ENCODE data around the gene GMCL1. TPM values are rescaled to one million over a fixed set of nuclear protein-coding genes. Genes with fewer than 3 reads are reported as not detected.

Gene GMCL1
- total and polyA plus RNA-seq, 2 of the 13 experiments (the other 11 are each of a cell fraction or from before 2014, with no cell fraction given) = 18.7 to 24.0 TPM

DNA sequence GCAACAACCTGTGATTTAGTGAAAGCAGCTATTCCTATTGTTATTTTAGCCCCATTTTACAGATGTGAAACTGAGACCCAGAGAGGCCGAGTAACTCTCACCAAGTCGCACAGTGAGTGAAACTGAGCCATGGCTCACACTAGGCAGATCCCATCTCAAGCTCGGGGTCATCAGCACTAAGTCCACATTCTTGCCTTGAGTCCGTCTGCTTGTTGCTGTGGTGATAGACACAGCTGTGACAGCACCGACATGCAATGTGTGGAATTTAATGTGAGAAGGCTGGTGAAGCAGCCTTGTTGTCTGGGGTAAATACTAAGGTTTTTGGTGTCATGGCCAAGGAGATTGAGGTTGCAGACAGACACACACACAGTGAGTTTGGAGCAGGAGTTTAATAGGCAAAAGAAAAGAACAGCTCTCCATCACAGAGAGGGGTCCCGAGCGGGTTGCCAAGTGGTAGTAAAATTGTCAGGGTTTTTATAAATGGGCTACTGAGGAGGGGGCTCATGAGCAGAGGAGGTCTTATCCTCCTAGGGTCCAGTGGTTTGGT is 40.2 kb upstream of the GMCL1 start:
- ChIA-PET POLR2A (interaction anchor here (1.4 kb wide), 1 partner anchor 48 kb away, joined by 8 read pairs; the partner anchor contains the start of gene ANXA4), CTCF (ENCODE audit: low intra/inter-chr PET ratio, low total read pairs) (no interaction called here)
- H3K79me2 ChIP-seq (ENCODE audit: insufficient read depth, low read length) = no peaks in the 10 kb centered on the region
- H3K9me3 ChIP-seq (ENCODE audit: low read length) = no peaks in the 10 kb centered on the region
- no peak for FAIRE-seq
- H3K9ac ChIP-seq (ENCODE audit: insufficient read depth, low read depth, low read length) = no peak overlapping the region
- no peak overlapping the region for H3K4me3 ChIP-seq (replicated peaks in 1 of 3; ENCODE audit: insufficient read depth in 1 of 3, low read depth in 2 of 3, low read length in 3 of 3)
- H2AFZ ChIP-seq (ENCODE audit: low read length) = no peak overlapping the region
- peaks cover 35% of the 10 kb centered on the region for H3K4me1 ChIP-seq (ENCODE audit: insufficient read depth, low read length)
- ATAC-seq = peak; percentile 81
- no peak overlapping the region for H3K27ac ChIP-seq (ENCODE audit: extremely low read length, insufficient read depth, low read length)
- in situ Hi-C loops (cut with HindIII; ENCODE audit: extremely low pct_ligation_motif_present, low pct_unique_long_range_greater_than_20kb) (no loop called here), intact Hi-C loops (cut with micrococcal nuclease; ENCODE audit: unreplicated experiment) (loop anchor here (1.0 to 2.0 kb wide), 2 partner anchors 8 to 48 kb away; no protein-coding TSS in a partner anchor)
- H3K27me3 ChIP-seq (ENCODE audit: control insufficient read depth in 1 of 2, insufficient read depth in 2 of 2, low read length in 2 of 2) = no peaks in the 10 kb centered on the region
- TSS peak; percentile 38 for BruUV-seq (replicated peaks)
- H3K36me3 ChIP-seq (replicated peaks in 1 of 2; ENCODE audit: control insufficient read depth in 1 of 2, insufficient read depth in 2 of 2, low read length in 2 of 2) = peaks cover 16 to 61% of the 10 kb centered on the region in 2 experiments
- WGBS (ENCODE audit: low lambda C conversion rate) = 82% methylated on average over 7 of the region's 7 CpGs
- peak; percentile 82 for DNase-seq (ENCODE audit: low spot score)
- no peaks in the 10 kb centered on the region for H4K20me1 ChIP-seq (ENCODE audit: insufficient read depth, low read length)
- no peak overlapping the region for H3K4me2 ChIP-seq (ENCODE audit: low read depth, low read length)
- peak; percentile 38; the same call in 1 of the 2 replicates for TF ChIP-seq ZNF768 (CRISPR knock-in tag; IDR thresholded peaks at IDR 0.05)
- TF ChIP-seq, protein P1, sequence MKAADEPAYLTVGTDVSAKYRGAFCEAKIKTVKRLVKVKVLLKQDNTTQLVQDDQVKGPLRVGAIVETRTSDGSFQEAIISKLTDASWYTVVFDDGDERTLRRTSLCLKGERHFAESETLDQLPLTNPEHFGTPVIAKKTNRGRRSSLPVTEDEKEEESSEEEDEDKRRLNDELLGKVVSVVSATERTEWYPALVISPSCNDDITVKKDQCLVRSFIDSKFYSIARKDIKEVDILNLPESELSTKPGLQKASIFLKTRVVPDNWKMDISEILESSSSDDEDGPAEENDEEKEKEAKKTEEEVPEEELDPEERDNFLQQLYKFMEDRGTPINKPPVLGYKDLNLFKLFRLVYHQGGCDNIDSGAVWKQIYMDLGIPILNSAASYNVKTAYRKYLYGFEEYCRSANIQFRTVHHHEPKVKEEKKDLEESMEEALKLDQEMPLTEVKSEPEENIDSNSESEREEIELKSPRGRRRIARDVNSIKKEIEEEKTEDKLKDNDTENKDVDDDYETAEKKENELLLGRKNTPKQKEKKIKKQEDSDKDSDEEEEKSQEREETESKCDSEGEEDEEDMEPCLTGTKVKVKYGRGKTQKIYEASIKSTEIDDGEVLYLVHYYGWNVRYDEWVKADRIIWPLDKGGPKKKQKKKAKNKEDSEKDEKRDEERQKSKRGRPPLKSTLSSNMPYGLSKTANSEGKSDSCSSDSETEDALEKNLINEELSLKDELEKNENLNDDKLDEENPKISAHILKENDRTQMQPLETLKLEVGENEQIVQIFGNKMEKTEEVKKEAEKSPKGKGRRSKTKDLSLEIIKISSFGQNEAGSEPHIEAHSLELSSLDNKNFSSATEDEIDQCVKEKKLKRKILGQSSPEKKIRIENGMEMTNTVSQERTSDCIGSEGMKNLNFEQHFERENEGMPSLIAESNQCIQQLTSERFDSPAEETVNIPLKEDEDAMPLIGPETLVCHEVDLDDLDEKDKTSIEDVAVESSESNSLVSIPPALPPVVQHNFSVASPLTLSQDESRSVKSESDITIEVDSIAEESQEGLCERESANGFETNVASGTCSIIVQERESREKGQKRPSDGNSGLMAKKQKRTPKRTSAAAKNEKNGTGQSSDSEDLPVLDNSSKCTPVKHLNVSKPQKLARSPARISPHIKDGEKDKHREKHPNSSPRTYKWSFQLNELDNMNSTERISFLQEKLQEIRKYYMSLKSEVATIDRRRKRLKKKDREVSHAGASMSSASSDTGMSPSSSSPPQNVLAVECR (CRISPR knock-in tag; IDR thresholded peaks at IDR 0.05; ENCODE audit: borderline replicate concordance) = 0 out of 2 replicates have a peak, but pooled peaks have one; percentile 19
- no peak for TF ChIP-seq FOXA1 (IDR thresholded peaks at IDR 0.05)
- 0 out of 2 replicates have a peak, but pooled peaks have one; percentile 4 for TF ChIP-seq FOXA1 (CRISPR knock-in tag; IDR thresholded peaks at IDR 0.05)
- no peak for TF ChIP-seq KLF15 (CRISPR knock-in tag; IDR thresholded peaks at IDR 0.05; ENCODE audit: borderline replicate concordance)
- TF ChIP-seq ZBTB38 (CRISPR knock-in tag; IDR thresholded peaks at IDR 0.05) = 0 out of 2 replicates have a peak, but pooled peaks have one; percentile 30
- TF ChIP-seq ARHGAP35 (CRISPR knock-in tag; IDR thresholded peaks at IDR 0.05; ENCODE audit: borderline replicate concordance) = no peak
- TF ChIP-seq MED13 (CRISPR knock-in tag; IDR thresholded peaks at IDR 0.05) = no peak
- TF ChIP-seq RFX3 (CRISPR knock-in tag; IDR thresholded peaks at IDR 0.05) = peak; percentile 47; the same call in 1 of the 2 replicates
- no peak for TF ChIP-seq RFX5 (IDR thresholded peaks at IDR 0.05; ENCODE audit: low read depth, low read length)
- peak; percentile 10; the same call in 1 of the 2 replicates for TF ChIP-seq ZNF24 (IDR thresholded peaks at IDR 0.05)
- TF ChIP-seq SKI (IDR thresholded peaks at IDR 0.05; ENCODE audit: partially characterized antibody) = peak; percentile 88
- TF ChIP-seq RARA (CRISPR knock-in tag; IDR thresholded peaks at IDR 0.05) = peak; percentile 64
- peak; percentile 81; the same call in 1 of the 2 replicates for TF ChIP-seq CHD4 (IDR thresholded peaks at IDR 0.05; ENCODE audit: borderline replicate concordance, low read length)
- TF ChIP-seq MXI1 (IDR thresholded peaks at IDR 0.05; ENCODE audit: borderline replicate concordance, low read depth, low read length) = peak; percentile 34; the same call in 1 of the 3 replicates
- no peak for TF ChIP-seq ZNF256 (CRISPR knock-in tag; conservative IDR thresholded peaks at IDR 0.05)
- peak; percentile 83 for TF ChIP-seq ZMYM3 (CRISPR knock-in tag; IDR thresholded peaks at IDR 0.05)
- TF ChIP-seq ZNF282 (IDR thresholded peaks at IDR 0.05; ENCODE audit: partially characterized antibody) = no peak
- 0 out of 2 replicates have a peak, but pooled peaks have one; percentile 40 for TF ChIP-seq KDM1A (CRISPR knock-in tag; IDR thresholded peaks at IDR 0.05)
- peak; percentile 86 for TF ChIP-seq TEAD3 (CRISPR knock-in tag; optimal IDR thresholded peaks at IDR 0.05; ENCODE audit: borderline replicate concordance)
- TF ChIP-seq ZNF629 (CRISPR knock-in tag; conservative IDR thresholded peaks at IDR 0.05) = peak; percentile 93
